HuH-7.5 (cell line): ENCODE results near the gene EDNRA.
"Not testable (repeated sequence)": the region's sequence is repeated elsewhere in the genome, so short reads cannot be mapped to it uniquely, and the experiment has no call there.

Source experiments
- DNase-seq: peaks from one replicate; pipeline ENCODE4 v3.0.0; 2011; ENCODE audit warnings: low spot score

Gene EDNRA

DNA sequence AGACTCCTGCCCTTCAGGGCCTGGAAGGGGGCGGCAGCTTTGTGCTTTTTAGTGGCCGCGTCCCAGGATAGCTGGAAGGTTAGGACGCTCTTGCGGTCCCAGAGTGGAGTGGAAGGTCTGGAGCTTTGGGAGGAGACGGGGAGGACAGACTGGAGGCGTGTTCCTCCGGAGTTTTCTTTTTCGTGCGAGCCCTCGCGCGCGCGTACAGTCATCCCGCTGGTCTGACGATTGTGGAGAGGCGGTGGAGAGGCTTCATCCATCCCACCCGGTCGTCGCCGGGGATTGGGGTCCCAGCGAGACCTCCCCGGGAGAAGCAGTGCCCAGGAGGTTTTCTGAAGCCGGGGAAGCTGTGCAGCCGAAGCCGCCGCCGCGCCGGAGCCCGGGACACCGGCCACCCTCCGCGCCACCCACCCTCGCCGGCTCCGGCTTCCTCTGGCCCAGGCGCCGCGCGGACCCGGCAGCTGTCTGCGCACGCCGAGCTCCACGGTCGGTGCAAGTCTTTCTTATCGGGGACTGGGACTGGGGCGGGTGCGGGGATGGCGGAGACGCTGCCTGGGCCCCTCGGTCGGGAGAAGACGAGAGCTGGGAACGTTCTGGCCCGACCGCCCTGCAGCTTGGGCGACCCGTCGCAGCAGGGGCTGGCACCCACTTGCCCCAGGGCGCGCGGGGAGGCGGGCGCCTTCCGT is at the start of gene EDNRA:
TSS of gene EDNRA (plus strand) at position 207 of the 686 bp plus-strand sequence. CDS start 4,585 bp downstream, outside the sequence.
- DNase-seq, result no peak

DNA sequence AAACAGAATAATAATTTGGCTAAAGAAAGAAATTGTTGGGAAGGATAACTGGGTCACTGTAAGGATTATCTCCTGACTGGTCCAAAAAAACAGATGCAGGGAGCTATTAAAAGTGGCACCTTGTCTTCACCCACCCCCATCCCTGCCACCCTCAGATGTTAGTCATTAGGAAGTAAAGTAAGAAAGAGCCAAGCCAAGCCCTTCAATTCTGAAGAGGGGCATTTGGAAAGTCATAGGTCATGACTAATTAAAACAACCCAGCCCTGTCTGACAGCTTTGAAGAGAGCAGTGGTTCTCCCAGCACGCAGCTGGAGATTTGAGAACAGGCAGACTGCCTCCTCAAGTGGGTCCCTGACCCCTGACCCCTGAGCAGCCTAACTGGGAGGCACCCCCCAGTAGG is 46.5 kb upstream of the EDNRA start:
- not testable (repeated sequence) for DNase-seq

DNA sequence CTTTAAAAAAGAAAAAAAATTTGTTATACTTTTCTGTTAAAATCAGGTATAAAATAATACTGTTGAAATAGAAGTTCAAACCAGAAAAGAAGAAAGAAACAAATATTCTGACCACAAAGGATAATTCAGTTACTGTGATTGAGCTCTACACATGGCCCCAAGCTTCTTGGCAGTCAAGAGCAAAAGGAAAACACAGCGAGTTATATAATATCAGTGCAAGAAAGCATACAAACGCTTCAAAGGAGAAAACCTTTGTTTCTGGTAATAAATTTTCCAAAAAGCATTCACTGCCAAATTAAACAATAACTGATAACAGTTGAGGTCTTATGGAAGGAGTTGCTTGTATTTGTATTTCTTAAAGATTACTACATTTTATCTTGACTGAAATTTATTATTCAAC is 40.5 kb upstream of the EDNRA start:
- no peak for DNase-seq

DNA sequence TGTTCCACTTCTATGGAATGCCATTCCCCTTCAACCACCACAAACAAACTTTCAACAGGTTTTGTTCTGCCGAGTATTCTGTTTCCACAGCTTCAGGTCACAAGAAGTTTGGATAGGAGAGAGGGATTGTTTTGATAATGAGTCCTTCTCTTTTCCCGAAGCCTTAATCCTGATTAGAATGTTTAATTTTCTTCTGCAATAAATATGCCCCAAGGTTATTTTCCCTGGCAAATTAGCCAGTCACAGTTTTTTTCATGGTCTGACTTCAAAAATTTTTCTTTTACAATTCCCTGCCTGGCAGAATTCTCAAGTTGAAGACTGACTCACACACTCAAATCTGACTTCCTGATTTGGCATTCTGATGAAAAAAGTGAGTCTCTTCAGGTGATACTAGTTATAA is 33.1 kb upstream of the EDNRA start:
- no peak for DNase-seq

DNA sequence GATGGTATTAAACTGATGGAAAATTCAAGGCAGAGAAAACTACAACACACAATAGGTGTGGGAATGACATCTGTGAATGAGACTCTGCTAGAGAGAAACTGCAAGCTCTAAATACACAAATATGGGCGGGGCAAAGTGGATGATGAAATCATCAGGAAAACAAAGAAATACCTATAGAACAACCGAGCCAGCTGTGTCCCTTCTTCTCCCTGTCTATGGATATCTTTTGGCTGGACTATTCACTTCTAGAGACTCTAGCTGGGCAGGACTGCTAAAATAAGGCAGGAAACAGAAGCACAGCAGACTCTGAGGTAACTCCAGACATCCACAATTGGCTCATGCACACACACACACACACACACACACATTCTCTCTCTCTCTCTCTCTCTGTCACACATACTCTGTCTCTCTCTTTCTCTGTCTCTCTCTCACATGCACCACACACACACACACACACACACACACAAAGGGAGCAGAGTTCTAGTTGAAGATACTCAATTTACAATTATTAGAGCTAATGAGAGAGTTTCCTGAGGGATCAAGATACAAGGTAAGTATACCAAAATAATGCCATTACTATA is 27.2 kb upstream of the EDNRA start:
- no peak for DNase-seq

DNA sequence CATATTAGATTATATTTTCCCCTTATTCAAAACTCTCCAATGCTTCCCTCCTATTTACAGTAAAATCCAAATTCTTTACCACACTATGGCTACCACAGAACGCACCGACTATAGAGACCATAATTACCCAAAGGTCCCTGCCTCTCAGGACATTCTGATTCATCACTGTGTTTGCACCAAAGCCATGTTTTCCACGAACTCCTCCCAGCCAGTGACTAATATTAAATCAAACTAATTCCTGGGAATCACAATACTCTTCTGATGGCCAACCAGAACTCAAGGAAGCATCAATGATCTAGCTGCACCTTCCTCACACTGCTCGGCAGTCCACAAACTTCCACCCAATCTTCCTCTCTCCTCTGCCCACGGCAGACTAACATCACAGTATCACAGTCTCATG is 24.2 kb upstream of the EDNRA start:
- DNase-seq, result no peak

DNA sequence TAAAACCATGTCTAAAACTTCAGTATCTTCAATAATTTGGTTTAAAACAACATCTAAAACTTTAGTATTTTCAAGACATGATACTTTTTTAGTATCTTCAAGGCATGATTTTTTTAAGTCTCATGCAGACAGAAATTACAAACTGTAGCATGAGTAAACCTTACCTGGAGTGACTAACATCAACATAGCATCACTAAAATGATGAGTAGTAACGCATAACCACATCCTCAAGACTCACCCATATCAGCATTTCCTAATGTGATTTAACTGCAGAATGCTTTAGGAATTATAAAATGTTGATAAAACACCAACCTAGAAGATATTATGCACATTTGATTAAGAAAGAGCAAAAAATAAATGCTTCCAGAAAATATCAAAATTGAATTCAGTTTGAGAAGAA is 19.7 kb upstream of the EDNRA start:
- no peak for DNase-seq

DNA sequence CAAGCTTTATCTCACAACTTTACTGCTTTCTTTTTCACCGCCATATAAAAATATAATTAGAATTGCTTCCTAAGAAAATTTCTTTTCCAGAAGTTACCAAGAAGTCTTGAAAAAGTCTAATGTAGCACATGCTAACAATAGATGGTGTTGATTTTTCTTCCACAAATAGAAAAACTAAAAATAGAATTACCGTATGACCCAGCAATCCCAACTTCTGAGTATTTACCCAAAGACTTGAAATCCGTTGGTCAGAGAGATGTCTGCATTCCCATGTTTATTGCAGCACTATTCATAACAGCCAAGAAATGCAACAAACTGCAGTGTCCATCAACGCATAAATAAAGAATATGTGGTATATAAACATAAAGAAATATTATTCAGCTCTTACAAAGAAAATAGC is 17.8 kb upstream of the EDNRA start:
- no peak for DNase-seq

DNA sequence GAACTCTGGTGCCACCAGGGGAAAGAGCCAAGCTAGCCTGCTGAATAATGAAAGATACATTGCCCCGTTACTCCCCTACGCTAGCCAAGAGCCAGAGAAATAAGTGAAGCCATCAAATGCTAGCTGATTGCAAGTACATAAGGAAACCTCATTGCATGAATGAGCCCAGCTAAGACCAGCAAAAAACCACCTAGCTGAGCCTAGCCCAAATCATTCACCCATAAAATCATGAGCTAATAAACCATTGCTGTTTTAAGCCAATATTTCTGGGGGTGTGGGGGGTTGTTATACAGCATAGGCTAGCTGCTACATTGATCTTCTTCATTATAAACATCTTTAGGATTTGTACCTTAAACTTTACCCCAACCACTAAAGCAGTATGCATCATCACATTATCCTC is 15.4 kb upstream of the EDNRA start:
- DNase-seq, result no peak

DNA sequence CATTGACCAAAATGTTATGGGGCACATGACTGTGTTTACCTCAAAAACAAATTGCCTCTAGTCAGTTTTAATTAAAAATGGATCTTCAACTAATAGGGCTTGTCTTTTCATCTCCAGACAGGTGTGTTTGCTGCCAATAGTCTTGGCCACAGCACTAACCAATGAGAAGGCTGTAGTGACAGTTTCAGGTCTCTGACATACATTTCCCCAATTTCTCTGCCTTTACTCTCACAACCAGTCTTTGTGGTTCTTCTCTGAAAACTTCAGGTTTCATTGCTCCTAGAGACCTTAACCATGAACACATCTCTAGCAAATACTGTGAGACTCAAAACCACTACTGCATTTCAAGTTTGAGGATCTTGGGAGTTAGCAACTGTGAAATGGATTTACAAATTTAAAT is 3.5 kb upstream of the EDNRA start:
- DNase-seq, result no peak

DNA sequence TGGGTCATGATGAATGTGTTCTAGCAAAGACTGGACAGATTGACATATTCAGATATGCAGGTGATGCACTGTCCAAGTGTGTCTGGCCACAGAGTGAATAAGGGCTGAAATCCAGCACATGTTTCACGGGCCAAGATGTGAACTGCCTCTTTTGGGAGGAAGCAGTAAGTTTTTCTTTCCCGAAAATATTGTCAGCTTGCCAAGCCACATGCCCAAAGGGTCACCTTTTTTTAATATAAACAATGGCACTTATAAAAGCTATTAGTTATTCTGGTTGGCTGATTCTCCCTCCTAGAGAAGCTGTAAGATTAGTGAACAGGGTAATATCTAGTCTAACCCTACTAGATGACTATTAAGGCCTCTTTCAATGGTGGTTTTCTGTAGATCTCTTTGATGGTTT is 1.5 kb upstream of the EDNRA start:
- DNase-seq, result no peak

DNA sequence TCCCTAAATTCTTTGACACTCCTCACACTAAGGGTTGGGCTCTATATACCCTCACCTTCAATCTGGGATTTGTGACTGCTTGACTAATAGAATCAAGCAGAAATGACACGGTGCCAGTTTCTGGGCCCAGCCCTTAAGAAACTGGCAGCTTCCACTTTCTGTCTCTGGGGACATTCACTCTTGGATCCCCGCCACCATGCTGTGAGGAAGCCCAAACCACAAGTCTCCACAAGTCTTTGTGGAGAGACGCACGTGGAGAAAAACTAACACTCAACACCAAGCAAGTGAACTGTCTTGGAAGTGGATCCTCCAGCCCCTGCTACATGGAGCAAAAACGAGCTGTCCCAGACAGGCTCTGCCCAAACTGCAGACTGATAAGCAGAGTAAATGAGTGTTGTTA is 1.1 kb upstream of the EDNRA start:
- DNase-seq, result no peak

DNA sequence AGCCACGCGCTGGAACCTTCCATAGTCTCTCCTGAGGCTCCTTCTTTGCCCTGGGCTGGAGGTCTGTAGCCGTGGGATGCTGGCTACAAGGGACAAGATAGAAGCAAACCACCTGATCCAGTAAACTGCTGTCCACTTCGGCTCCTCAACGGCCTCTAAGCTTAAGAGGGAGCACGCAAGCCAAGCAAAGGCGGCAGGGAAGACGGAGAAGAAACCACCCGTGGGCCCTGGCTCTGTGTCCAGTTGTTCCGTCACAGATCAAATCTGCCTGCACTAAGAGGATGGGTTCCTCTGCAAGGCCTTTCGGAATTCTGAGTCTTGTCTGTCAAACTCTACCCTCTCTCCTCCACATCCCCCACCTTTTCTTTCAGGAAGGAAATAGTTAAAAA is 401 bp upstream of the EDNRA start:
- no peak for DNase-seq

DNA sequence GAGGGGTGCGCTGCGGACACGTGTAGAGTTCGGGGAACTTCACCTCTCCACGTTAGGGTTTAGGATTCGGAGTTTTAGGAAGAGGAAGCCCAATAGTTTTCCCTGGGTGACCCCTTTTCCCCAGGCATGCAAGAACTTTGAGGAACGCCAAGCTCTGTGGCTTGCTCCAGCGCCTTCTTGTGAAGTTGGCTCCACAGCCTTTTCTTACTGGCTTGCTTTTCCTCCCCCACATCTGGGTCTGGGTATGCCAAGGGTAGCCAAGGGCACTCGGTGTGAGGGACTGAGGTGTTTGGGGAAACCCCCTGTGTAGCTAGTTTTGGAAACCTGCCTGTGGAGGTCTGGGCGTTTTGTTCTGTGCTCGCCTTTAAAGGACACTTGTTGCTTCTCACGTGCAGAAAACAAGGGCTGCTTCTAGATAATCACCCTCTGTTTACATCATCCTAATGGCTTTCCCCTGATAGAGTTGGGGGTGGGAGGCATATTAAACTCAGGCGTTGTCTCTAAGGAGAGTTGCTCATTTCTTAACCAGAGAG is 746 bp downstream of the EDNRA start:
- no peak for DNase-seq

DNA sequence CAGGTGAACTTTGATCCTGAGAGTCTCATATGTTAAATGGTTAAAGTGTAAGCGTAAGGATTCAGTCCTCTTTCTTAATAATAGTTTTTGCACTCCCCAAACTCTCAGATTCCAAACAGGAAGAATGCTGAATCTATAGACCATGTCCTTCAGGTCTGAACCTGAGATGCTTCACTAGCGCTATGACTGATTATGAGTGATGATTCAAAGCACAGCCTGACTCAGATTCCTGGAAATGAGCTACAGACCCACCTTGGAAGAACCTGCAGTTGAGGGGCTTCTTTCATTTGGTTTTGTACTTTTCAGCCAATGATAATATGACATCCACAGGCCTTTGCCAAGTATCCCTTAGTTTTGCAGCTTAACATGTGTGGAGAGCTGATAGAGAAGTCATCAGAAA is 1.4 kb downstream of the EDNRA start:
- DNase-seq, result no peak

DNA sequence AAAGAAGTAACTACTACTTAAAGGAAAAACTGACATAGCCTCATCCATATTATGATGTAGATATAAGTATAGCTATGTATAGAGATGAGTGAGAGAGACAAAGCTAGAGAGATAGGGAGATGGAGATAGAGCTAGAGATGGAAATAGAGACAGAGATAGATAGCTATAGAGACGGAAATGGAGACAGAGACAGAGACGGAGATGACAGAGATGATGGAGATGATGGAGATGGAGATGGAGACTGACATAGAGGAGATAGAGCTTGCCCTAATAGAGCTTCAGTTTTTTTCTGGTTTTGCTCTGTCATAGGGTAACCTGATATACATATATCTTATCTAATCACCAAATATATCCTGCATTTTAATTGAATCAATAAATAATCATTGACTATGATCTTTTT is 4.3 kb downstream of the EDNRA start:
- no peak for DNase-seq

DNA sequence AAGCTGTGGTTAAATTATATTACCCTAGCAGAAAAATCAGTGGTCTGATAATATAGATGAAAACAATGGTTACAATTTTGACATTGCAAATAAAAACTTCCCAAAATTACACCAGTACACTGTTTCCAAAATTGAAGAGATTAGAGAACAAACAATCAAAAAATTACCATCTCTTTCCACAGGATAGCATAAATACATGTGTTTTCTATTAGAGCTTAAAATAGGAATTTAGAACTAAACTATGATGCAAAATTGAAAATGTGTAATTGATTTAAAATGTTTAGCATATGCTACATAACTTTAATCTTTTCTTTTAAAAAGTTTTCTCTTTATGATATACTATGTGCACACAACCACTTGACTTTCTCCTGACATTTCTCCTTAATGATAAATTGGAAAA is 6.7 kb downstream of the EDNRA start:
- no peak for DNase-seq

DNA sequence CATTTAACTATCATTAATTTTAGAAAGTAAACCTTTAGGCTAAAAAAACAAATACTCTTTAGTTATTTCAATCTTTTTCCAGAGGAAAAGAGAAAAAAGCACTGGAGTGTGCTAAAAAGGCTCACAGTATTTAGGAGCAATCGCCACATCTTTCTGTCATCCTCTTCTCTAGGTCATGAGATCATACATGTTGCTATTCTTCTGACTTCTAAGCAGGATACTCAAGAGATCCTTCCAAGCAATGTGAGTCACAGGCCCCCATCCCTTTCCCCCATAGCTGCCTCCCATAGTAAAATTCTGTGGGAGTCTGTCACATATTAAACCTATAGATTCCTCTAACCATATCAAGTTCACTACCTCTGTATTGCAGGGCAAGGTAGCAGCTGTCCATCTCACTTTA is 7.7 kb downstream of the EDNRA start:
- DNase-seq, result no peak

DNA sequence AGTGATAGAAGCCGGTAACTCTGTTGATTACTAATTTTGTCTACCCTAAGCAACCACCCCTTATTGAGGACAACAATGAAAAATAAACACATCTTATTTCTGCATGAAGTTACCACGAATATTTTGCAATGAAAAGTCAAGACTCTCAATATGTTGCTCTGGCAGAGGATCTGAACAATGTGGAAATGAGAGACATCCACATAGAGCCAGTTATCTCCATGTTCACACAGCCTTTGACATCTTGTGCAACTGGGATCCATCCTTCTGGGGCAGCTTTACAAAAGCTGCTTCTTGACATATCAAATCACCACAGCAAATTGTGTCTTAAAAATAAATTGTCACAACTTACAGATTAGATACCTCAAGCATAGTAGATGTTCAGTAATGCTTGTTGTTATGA is 10.2 kb downstream of the EDNRA start:
- DNase-seq, result no peak

DNA sequence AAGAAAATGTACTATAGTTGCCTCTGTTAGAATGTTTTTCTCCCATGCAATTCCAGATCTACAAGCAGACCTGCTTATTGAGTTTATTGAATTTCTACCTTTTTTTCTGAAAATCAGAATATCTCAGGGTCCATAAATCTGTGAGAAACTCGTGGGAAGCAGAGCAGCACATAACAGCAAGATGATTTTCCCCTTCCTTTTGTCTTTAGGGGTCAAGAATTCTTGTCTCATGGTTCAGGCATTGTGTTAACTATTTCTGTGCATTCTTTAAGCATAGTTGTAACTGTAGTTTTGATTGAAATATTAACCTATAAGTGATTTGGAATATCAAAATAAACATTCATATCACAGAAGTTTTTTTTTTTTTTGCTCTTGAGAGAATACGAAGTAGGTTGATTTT is 11.4 kb downstream of the EDNRA start:
- no peak for DNase-seq

DNA sequence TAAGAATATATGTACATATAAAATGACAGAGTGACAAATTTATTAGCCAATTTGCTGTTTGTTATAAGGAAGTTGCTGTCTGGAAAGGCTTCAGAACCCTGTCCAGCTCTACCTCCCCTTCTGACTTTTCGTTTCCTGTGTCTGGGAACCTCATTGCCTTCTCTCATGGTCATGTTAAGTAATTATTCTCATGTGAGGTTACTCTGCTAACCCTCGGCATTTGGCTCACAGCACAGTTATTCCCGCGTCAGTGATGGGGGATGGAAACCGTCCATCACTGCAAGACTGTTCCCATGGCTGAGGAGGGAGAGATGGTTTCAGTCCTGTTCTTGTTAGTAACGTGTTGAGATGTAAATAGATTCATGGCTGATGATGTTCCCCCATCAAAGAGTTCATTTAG is 11.9 kb downstream of the EDNRA start:
- no peak for DNase-seq

DNA sequence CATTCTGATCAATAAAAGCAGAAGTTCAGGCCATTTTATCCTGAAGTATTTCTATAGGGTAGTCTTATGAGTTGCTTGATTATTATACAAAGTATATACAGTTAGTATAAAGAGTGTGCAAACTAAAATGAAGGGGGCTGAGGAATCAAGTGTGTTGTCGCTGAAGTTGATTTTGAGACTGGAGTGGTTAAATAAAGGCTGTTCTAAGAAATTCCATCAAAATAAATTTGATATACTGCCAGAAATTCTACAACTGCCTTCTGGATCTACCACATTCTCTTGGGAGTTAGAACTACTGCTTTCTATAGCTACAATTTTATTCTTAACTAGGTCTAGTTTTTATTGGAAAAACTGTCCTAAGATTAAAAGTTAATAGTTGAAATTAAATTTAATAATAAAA is 12.4 kb downstream of the EDNRA start:
- DNase-seq, result no peak

DNA sequence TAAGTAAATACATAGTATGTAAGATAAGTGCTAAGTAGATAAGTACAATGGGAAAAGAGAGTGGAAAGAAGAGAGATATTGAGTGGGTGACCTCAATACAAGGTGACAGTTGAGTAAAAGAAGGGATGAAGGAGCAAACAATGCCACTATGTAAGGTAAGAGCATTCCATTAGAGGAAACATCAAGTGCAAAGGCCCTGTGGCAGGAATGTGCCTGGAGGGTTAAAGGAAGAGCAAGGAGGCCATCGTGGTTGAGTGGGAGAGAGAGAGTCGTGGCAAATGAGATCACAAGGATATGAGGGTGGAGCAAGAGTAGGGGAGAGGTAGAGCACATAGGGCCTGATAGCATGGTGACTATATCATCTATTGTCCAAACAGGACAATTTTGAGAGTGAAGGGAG is 13.4 kb downstream of the EDNRA start:
- no peak for DNase-seq

DNA sequence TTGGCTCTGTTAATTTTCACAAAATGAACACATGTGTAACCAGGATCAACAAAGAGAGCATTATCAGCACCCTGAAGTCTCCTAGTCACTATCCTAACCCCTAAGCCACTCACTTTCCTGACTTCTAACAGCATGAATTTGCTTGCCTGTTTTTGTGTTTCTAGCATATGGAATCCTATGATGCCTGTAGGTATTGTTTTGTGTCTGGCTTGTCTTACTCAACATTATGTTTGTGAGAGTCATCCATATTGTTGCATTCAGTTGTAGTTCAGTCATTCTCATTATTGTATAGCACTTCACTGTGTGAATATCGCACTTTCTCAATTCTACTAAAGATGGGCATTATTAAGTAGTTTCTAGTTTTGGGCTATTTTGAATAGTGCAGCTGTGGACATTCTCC is 15.6 kb downstream of the EDNRA start:
- no peak for DNase-seq
